GM12874 (cell line): Measurements from ENCODE around the gene COQ8B.

Source experiments
- CTCF ChIP-seq: IDR thresholded peaks from 2 replicates; pipeline ENCODE4 v1.5.1; 2011; ENCODE audit warnings: low read depth, mild to moderate bottlenecking, control low read depth, low read length, moderate library complexity; ENCODE audit not compliant: insufficient read depth

COQ8B gene

GRCh38 chr19:40755791-40756190 is 39.1 kb upstream of the COQ8B start:
- TF ChIP-seq CTCF, result no peak

- no peak for TF ChIP-seq CTCF
Observed at GRCh38 chr19:40755248-40755624, 38.5 kb upstream of the COQ8B start.

- no peak for TF ChIP-seq CTCF
Observed at GRCh38 chr19:40754611-40755247, 38.0 kb upstream of the COQ8B start.

- no peak for TF ChIP-seq CTCF
Observed at GRCh38 chr19:40752257-40752781, 35.6 kb upstream of the COQ8B start.

GRCh38 chr19:40750874-40751537 is 34.3 kb upstream of the COQ8B start, which contains the start of gene SNRPA:
TSS of gene SNRPA (plus strand) at chr19:40751203. CDS start at chr19:40751409, 206 bp downstream.
- TF ChIP-seq CTCF, result no peak

GRCh38 chr19:40750058-40750873 is 33.6 kb upstream of the COQ8B start, which contains the start of gene ACTMAP:
TSS of gene ACTMAP (minus strand) at chr19:40750477. CDS start at chr19:40749803, 674 bp downstream.
- TF ChIP-seq CTCF, result no peak

GRCh38 chr19:40747536-40747935 is 30.9 kb upstream of the COQ8B start:
- no peak for TF ChIP-seq CTCF
